ENCODE measurements around the gene ODF2.
"Not testable (repeated sequence)": the region's sequence is repeated elsewhere in the genome, so short reads cannot be mapped to it uniquely, and the experiment has no call there.

ODF2 gene

DNA sequence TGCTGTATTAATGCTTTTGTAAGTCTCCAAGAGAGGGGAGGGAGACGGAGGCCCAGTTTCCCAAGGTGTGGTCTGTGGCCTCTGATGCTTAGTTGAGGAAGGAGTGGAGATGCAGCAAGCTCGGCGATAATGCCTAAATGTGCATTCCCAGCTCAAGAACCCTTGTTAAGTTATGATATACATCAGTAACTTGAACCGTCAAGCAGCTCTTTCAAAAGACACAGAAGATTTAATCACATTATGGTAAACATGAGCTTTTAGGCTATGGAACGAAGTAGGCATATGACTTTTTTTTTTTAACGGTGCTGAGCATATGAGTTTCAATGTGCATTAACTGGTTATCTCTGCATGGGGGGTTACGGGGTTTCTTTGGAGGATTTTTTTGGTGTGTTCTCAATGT, 26.4 kb downstream of the ODF2 start:
- no peak for DNase-seq

DNA sequence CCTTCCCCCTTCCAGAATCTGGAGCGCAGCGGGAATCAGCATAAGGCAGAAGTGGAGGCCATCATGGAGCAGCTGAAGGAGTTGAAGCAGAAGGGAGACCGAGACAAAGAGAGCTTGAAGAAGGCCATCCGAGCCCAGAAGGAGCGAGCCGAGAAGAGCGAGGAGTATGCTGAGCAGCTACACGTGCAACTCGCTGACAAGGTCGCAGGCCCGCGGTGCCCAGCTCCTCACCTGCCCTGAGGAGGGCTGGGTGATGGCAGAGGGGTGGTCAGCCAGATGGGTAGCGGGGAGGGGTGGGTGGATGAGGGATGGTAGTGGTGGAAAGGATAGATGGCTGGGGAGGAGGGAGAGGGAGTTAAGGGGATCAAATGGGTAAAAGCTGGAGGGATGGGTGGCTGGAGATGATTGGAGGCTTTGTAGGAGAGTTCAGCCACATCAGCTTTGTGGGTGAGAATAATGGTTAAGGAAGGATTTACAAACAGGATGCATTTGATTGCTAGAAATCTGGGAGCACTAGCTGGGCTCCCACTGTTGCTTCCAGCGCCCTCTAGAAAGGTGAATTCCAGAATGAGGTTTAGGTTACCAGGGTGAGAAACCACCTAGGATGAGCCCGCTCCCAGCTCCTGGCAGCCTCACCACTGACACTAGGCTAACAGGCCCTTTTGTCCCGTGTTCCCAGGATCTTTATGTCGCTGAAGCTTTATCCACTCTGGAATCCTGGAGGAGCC, 29.0 kb downstream of the ODF2 start:
- DNase-seq = no peak

DNA sequence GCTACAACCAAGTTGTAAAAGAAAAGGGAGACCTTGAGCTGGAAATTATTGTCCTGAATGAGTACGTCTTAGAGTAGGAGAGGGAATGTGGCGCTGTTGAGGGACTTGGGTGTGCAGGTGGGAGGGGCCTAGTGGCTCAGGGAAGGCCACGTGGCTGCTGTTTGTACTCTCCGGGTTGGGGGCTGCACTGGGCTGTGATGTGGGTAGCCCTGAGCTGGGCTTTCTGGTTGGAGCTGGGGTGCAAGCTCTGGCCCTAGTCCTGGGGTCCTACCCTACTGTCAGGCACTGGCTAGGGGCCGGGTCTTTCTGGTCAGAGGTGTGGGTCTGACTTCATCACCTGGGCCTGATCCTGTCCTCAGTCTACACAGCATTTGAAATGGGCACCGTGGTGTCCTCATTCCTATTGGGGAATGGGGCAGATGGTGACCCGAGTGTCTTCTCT, 29.6 kb downstream of the ODF2 start:
- no peak for DNase-seq

DNA sequence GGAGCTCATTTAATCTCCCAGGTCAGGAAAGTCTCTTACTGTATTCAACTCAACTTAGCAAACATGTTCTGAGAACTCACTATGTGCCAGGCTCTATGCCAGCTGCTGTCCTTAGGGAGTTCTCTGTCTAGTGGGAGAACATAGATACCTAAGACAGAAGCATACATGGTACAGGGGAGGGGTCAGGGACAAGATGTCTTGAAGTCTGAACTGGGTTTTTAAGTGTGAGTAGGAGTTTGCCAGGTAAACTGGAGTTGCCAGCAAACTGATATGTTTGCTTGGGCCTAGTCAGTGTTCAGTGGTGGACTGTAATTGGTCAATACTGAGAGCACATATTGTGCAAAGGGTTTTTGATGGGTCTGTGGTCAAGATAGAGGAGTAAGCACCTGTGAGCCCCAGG, 30.4 kb downstream of the ODF2 start:
- DNase-seq = no peak

DNA sequence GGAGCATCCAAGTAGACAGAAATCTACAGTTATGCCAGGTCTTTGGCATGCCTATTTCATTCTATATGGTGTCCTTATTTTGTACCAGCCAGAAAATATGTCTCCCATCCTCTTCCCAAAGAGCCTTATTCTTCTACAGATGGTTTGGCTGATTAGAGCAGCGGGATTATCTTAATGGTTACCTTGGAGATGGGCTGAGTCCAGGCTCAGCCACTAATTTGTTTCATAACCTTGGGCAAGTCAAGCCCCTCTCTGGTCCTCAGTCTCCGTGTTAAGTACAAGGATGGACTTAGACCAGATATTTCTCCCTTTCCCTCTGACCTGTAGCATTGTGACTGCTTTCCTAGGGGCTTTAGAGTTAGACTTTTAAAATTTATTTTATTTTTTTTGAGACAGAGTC, 37.6 kb downstream of the ODF2 start:
- DNase-seq = no peak

DNA sequence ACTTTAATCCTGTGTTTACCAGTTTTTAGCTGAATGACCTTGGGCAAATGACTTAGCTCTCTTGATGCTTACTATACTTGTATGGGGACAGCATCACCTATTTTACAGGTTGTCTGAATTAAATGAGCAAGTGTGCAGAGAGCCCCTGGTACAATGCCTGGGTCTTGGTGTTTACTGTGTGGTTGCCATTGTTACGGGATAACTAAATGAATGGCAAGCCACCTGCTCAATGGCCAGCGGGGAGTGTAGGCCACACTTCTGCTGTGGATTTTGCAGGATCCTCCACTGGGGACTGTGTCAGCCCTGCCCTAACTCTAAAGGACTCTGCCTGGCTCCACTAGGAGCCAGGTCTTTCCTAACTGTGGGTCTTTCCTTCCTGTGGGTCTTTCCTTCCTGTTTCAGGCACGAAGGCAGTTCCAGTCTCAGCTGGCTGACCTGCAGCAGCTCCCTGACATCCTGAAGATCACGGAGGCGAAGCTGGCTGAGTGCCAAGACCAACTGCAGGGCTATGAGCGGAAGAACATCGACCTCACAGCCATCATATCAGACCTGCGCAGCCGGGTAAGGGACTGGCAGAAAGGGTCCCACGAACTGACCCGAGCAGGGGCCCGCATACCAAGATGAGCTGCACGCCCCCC, 38.4 kb downstream of the ODF2 start:
- peak in 8 of 51 donors; percentile 4 to 23 (median 12) for DNase-seq

DNA sequence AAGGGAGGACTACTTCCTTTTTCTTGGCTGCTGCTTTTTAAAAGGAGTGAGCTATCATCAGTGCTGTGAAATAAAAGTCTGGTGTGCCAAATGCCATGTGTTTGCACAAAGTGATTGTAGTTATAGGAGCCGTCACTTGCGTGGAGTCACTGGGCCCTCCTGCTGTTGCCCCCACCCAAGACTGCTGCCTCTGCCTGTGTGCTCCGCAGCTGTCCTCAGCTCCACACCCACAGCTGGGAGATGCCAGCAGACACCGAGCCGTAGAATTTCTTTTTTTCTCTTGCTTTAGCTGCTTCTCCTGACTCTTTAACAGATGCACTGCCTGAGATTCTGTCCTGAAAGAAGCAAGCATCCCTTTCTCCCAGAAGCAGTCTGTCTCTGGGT, 38.9 kb downstream of the ODF2 start:
- no peak for DNase-seq

DNA sequence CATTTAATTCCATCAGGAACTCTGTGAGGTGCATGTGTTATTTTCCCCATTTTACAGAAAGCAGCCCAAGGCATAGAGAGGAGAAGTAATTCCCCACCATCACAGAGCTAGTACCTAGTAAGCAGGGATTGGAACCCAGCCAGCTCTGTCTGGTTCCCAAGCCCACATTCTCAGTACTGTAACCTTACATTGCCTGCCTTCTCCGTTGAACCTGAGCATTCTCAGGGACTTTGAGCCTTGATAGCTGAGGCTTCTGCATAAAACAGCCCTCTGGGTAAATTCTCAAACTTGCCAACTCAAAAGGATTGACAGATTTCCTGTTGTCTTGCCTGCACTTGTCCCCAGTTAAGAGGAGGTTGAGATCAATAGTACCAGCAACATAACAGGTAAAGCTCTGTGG, 39.5 kb downstream of the ODF2 start:
- no peak for DNase-seq

DNA sequence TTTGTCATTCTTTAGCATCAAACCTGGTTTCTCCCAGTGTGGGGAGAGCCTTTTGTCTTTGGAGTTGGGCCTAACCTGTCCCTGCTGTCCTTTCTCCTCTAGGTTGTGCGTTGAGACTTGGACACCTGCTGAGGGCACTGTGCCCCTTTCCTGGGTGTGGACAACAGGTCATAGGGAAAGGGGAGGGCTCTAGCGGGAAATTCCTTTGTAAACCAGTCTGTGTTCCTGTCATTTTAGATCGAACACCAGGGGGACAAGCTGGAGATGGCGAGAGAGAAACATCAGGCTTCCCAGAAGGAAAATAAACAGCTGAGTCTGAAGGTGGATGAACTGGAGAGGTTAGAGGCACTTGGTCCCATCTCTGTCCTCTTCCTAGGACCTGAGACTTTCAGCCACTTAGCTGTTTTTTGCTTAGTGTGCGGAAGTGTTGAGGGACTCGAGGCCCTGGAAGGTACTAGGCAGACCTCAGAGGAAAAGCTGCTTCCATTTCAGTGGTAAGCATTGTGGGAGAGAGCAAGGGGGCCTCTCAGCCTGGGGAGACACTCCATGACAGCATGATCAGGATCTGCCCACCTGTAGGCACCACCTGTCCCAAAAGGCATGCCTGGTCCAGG, 40.1 kb downstream of the ODF2 start:
- DNase-seq = no peak

DNA sequence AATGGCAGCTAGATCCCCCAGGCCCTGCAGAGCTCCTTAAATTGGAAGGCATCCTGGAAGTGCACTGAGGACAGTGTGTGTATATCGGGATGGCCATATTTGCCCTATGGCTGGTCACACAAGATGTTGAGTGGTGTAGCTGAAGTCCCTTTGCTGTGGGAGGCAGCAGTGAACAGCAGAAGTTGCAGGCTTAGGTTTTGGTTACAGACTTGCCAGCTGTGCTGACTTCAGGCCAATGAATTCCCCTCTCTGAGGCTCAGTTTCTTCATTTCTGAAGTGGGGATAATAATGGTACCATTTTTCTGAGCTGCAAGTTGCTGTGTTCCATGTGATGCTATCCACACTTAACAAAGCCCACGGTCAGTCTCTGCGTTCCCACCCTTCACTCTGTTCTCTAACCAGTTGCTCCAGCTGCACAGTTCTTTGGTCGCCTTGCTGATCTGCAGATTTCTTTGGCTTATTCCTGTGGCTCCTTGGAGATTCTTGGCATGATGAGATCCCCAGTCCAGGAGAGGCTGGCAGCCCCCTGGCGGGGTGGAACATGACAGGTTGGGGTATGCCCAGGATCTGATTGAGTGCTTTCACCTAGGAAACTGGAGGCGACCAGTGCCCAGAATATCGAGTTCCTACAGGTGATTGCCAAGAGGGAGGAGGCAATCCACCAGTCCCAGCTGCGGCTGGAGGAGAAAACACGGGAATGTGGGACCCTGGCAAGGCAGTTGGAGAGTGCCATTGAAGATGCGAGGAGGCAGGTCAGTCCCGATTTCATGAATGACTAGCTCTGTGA, 42.2 kb downstream of the ODF2 start:
- DNase-seq = peak in 27 of 51 donors; percentile 6 to 68 (median 32)

DNA sequence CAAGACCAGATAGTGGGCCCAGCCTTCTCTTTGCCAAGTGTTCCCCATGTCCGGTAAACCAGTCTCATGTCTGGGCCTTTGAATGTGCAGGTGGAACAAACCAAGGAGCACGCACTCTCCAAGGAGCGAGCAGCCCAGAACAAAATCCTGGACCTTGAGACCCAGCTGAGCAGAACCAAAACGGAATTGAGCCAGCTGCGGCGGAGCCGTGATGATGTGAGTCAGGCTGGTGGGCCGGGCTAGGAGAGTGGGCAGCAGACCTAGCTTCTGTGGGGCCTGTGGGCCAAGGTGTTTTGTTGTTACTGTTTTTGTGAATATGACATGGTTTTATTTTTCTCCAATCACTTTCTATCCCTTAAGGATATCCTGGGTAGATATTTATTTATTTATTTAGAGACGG, 43.1 kb downstream of the ODF2 start:
- no peak for DNase-seq

DNA sequence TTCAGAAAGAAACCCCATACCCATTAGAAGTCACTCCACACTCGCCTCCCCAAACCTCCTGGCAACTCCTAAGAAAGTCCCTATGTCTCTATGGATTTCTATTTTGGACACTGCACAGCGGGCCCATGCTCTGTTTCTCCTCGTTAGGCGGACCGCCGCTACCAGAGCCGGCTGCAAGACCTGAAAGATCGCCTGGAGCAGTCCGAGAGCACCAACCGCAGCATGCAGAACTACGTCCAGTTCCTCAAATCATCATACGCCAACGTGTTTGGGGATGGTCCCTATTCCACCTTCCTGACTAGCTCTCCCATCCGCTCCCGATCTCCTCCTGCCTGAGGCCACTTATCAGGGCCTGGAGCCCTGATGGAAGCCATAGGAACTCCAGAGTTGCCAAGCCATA, 44.1 kb downstream of the ODF2 start:
- no peak for DNase-seq

DNA sequence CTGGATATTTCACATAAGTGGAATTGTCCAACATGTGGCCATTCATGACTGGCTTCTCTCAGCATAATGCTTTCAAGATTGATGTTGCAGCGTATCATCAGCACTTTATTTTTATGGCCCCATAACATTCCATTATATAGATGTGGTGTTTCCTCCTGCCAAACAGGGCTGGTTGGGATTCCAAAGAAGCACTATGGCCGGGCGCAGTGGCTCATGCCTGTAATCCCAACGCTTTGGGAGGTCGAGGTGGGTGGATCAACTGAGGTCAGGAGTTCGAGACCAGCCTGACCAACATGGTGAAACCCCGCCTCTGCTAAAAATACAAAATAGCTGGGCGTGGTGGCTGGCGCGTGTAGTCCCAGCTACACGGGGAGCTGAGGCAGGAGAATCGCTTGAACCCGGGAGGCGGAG, 47.6 kb downstream of the ODF2 start:
- not testable (repeated sequence) for DNase-seq

DNA sequence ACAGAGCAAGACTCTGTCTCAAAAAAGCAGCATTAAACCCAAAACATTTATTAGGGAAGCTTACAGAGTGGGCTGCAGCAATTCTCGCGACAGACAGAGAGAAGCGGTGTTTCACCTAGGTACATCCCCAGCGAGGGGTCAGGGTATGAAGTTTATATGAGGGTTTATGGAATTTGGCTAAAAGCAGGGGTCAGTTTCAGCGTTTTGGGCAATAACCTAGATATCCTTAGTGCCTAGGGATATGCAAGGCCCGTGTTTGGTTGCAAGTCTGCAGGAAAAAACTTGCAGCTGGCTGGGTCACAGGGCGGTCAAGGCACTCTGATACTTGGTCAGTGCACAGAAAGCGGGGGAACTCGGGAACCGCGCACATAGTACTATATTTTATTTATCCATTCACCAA, 48.1 kb downstream of the ODF2 start:
- peak in 2 of 51 donors; percentile 3 for DNase-seq

DNA sequence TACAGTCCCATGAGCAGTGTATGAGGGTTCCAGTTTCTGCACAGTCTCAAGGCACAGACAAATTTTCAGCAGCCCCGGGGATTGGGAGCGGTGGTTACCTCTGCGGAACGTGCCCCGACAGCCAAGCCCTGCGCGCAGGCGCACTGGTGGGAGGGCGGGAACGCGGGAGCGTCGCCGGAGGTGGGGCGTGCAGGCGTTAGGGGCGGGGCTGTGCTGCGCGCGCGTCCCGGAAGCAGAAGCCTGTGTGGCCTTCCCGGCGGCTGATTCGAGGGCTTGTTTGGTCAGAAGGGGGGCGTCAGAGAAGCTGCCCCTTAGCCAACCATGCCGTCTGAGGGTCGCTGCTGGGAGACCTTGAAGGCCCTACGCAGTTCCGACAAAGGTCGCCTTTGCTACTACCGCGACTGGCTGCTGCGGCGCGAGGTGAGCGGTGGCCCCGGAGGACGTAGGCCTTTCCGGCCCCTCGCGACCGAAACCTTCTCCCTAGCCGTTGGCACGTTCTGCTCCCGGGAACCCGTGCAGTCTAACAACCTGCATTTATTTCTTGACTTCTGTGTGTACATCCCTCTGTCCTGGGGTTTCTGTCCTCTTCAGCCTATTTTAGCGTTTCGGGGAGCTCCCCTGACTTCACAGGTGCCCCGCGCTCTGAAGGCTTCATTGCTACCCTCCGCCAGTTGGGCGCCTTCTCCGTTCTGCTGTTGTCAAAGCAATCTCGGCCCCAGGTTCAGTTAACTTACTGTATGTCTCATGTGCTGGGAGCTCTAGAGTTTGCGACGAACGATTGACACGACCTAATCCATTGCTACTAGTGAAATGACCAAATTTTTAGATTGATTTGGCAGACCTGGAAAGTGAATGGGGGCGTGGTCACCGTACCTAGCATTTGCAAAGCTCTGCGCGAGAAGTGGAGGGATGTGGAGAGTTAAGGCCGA, 48.9 kb downstream of the ODF2 start, which contains the start of gene GLE1:
Gene GLE1 (plus strand): TSS at position 235 of the 929 bp plus-strand sequence. CDS start 87 bp downstream, at position 322.
- DNase-seq = peak; percentile 49 to 97 (median 91)

DNA sequence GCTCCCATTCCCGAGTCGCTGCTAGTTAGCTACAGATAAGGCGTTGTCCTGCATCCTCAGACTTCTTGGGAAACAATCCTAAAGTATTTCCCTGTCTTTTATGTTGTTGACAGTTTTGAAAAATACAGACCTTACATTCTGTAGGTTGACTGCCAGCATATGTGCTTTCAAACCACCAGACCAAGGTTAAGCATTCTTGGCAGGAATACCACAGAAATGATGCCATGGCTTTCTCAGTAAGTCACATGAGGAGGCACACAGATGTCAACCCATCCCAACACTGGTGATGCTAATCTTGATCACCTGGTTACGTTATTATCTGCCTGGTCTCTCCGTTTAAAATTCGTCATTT, 49.6 kb downstream of the ODF2 start:
- no peak for DNase-seq

DNA sequence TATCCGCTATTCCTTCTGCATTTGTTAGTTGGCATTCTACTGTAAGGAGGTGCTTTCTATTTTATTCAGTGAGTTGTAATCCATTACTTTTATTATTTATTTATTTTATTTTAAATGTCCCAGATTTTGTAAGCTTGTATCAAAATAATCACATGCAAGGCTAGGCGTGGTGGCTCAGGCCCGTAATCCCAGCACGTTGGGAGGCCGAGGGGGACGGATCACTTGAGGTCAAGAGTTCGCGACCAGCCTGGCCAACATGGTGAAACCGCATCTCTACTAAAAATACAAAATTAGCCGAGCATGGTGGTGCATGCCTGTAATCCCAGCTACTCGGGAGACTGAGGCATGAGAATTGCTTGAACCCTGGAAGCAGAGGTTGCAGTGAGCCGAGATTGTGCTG, 50.1 kb downstream of the ODF2 start:
- not testable (repeated sequence) for DNase-seq

DNA sequence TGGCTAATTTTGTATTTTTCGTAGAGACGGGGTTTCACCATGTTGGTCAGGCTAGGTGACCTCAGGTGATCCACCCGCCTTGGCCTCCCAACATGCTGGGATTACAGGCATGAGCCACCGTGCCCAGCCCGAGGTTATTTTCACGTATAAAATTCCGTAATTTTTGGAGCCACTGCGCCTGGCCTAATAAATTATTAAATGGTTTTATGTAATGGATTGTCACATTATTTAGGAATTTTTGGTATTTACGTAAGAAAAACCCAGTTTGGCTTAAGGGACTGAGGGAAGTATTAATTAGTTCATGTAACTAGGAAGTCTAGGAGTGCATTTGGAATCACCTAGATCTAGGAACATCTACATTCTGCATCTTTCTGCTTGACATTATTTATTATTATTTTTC, 57.0 kb downstream of the ODF2 start:
- DNase-seq = no peak

DNA sequence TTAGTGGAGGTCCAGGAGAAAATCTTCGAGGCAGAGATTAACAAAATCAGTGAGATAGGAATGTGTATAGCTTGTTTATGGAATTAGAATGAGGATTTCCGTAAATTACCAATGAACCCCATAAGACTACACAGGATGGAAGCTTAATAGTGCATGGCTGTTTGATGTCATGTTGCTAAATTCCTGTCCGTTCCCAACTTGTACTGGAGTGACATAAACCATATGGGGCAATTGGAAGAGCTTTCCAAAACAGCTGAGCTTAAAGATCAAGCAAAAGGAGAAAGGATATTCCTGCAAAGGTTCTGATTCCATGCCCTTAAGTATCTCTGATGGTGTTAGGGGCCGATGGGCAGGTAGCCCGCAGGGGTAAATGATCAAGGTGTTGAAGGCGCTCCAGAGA, 66.2 kb downstream of the ODF2 start:
- no peak for DNase-seq

DNA sequence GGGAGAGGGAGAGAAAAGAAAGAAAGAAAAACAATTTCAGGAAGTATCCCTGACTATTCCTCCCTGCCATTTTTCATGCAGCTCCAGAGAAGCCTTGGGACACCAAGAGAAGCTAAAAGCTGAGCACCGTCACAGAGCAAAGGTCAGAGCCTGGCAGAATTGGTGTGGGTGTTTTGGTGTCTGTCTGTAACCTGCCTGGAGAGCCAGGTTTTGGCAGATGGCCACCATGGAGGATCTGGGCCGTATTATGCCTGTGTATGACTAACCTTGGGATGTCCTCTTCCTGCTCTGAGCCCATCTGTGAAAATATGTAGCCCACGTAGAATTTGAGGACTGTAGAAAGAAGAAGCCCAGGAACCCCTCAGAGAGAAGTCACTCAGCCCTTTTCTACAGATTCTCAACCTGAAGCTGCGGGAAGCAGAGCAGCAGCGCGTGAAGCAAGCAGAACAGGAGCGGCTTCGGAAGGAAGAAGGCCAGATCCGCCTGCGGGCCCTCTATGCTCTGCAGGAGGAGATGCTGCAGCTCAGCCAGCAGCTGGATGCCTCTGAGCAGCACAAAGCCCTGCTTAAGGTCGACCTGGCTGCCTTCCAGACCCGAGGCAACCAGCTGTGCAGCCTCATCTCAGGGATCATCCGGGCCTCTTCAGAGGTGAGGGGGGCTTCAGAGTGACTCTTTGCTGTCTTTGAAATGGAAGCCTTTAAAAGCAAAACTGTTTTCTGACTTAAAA, 67.6 kb downstream of the ODF2 start:
- DNase-seq = peak in 22 of 51 donors; percentile 1 to 51 (median 26)

Measured in hypothalamus (tissue), 51 donors.